K562 (cell line): ENCODE measurements around the gene HOMEZ. TPM values are rescaled to one million over a fixed set of nuclear protein-coding genes. Genes with fewer than 3 reads are reported as not detected.
"Not testable (repeated sequence)": the region's sequence is repeated elsewhere in the genome, so short reads cannot be mapped to it uniquely, and the experiment has no call there.

Source experiments
- ATAC-seq: fragments of 200-7000 bp; cut with Tn5 transposase; 3 replicates; pipeline ENCODE4 v1.9.1; 2020; ENCODE audit warnings: moderate library complexity
- BruUV-seq: library from RNA; stranded (reverse); fragments of 400-500 nt; replicated peaks from 2 replicates; lab custom pipeline; 2021; lab: Mats Ljungman, UMichigan
- CTCF ChIA-PET: fragments of 300-600 bp; formaldehyde crosslinking; extraction: SDS; loops from one replicate; lab custom pipeline; 2021; ENCODE audit warnings: low intra/inter-chr PET ratio; lab: Yijun Ruan, JAX
- POLR2A ChIA-PET: fragments of 300-600, 350-650 bp; sonication (Branson Sonifier 250); formaldehyde crosslinking; extraction: SDS; loops from one replicate; lab custom pipeline; 2021; ENCODE audit warnings: antibody characterized with exemption, inconsistent platforms; lab: Yijun Ruan, JAX
- DNase-seq, 4 experiments: peaks; one replicate each; pipeline versions ENCODE4 v3.0.0 to v3.0.0-alpha.2; 2011 to 2018; ENCODE audit warnings: low spot score in 3 of 4, mixed read lengths in 3 of 4; ENCODE audit errors: extremely low read depth in 1 of 4
- FAIRE-seq: peaks from 2 replicates; lab custom pipeline; 2011; peaks lifted over from hg19 to GRCh38; lab: Jason Lieb, UNC
- H2AFZ ChIP-seq: 2 replicates; pipeline ENCODE4 v1.6.0; 2011; ENCODE audit warnings: low read depth, low read length, control low read depth, inconsistent platforms
- H3K27ac ChIP-seq: fragments of 200-600 bp; 3 replicates; pipeline ENCODE4 v1.8.0; 2011; ENCODE audit warnings: low read depth, mild to moderate bottlenecking, control low read depth, inconsistent platforms, low read length, moderate library complexity, mixed read lengths; ENCODE audit errors: extremely low read depth
- H3K27me3 ChIP-seq, 2 experiments: fragments of 300-600 bp in 1 of 2; 2 replicates in 1 of 2; 3 replicates in 1 of 2; pipeline versions ENCODE4 v1.6.0 to v1.8.0; 2011; ENCODE audit warnings: inconsistent platforms in 2 of 2, low read length in 2 of 2, mild to moderate bottlenecking in 1 of 2, mixed read lengths in 1 of 2, moderate library complexity in 1 of 2; ENCODE audit not compliant: control insufficient read depth in 2 of 2, insufficient read depth in 2 of 2
- H3K36me3 ChIP-seq: fragments of 300-600 bp; 3 replicates; pipeline ENCODE4 v1.8.0; 2011; ENCODE audit warnings: mild to moderate bottlenecking, low read length, inconsistent platforms; ENCODE audit not compliant: control insufficient read depth, insufficient read depth
- H3K4me1 ChIP-seq, 2 experiments: fragments of 200-600 bp in 1 of 2; replicated peaks in 1 of 2; 2 replicates in 1 of 2; 3 replicates in 1 of 2; pipeline versions ENCODE4 v1.5.1 to v1.8.0; 2011; ENCODE audit warnings: inconsistent platforms in 2 of 2, low read length in 2 of 2, mild to moderate bottlenecking in 1 of 2, mixed read lengths in 1 of 2, moderate library complexity in 1 of 2; ENCODE audit not compliant: control insufficient read depth in 2 of 2, insufficient read depth in 2 of 2
- H3K4me2 ChIP-seq: 2 replicates; pipeline ENCODE4 v1.6.1; 2011; ENCODE audit warnings: low read length, control low read depth, inconsistent platforms, mixed read lengths; ENCODE audit not compliant: insufficient read depth
- H3K4me3 ChIP-seq: fragments of 200-600 bp; sonication (generic), shearing (Covaris generic); 2 replicates; pipeline ENCODE4 v1.5.1; 2016; ENCODE audit warnings: control low read depth, inconsistent platforms
- H3K79me2 ChIP-seq: fragments of 200-600 bp; 3 replicates; pipeline ENCODE4 v1.8.0; 2011; ENCODE audit warnings: low read length, inconsistent platforms; ENCODE audit not compliant: control insufficient read depth, insufficient read depth
- H3K9ac ChIP-seq, 2 experiments: 2 replicates each; pipeline versions ENCODE4 v1.6.0 to v1.6.1; 2011; ENCODE audit warnings: low read depth in 2 of 2, low read length in 2 of 2, control low read depth in 1 of 2, inconsistent platforms in 1 of 2, mild to moderate bottlenecking in 1 of 2, mixed read lengths in 1 of 2; ENCODE audit not compliant: insufficient read depth in 1 of 2
- H3K9me1 ChIP-seq: one replicate; pipeline ENCODE4 v1.6.0; 2011; ENCODE audit warnings: inconsistent platforms, mild to moderate bottlenecking, low read length, moderate library complexity; ENCODE audit not compliant: control insufficient read depth, insufficient read depth
- H3K9me3 ChIP-seq: replicated peaks from 2 replicates; pipeline ENCODE4 v1.5.1; 2011; ENCODE audit warnings: low read depth, low read length, inconsistent platforms; ENCODE audit not compliant: control insufficient read depth, insufficient read depth
- H4K20me1 ChIP-seq: replicated peaks from 2 replicates; pipeline ENCODE4 v1.6.1; 2011; ENCODE audit warnings: low read length, inconsistent platforms, mixed read lengths; ENCODE audit not compliant: control insufficient read depth, insufficient read depth
- WGBS: fragments of 100-300 bp; shearing (Covaris generic); methylation state at CpG from one replicate; pipeline ENCODE4 v1.1.6; 2016; ENCODE audit warnings: low coverage, mixed read lengths; ENCODE audit not compliant: insufficient coverage; ENCODE audit errors: missing lambda C conversion rate; 5-methylcytosine and 5-hydroxymethylcytosine counted together
- in situ Hi-C: fragments of 300-500 bp; cut with MboI; formaldehyde crosslinking; loops from 4 replicates; pipeline ENCODE4 v1.15.0; 2018; ENCODE audit warnings: inconsistent platforms, mixed read lengths
- intact Hi-C: fragments of 100-400 bp; cut with micrococcal nuclease; formaldehyde crosslinking; loops from 2 replicates; pipeline ENCODE4 v1.14.2; 2022
- polyA plus RNA-seq, 8 experiments: library from polyadenylated mRNA; depleted of rRNA in 4 of 8; stranded (reverse) in 5 of 8; unstranded in 3 of 8; fragments of >200 nt; fragmentation: Nextera tagmentation in 2 of 8; fragmentation: Illumina TruSeq in 1 of 8; extraction: Ambion mirVana in 2 of 8; extraction: Trizol in 1 of 8; gene quantifications; 2 replicates each; pipeline versions ENCODE4 v1.2.1 to v1.2.3, GENCODE V29; 2011 to 2014; ENCODE audit warnings: inconsistent platforms in 1 of 8, missing spikeins in 1 of 8
- total RNA-seq, 7 experiments: library from RNA; depleted of rRNA in 6 of 7; stranded (reverse); fragments of >200 nt in 6 of 7; fragmentation: Illumina TruSeq in 2 of 7; extraction: Trizol in 2 of 7; gene quantifications; 2 replicates each; pipeline versions ENCODE4 v1.2.1 to v1.2.3, GENCODE V29; 2011 to 2021; ENCODE audit warnings: low replicate concordance in 1 of 7
- TF ChIP-seq, protein P1 (sequence below): fragments of 450-650 bp; IDR thresholded peaks from 2 replicates; pipeline ENCODE4 v1.6.1; 2016; ENCODE audit warnings: mild to moderate bottlenecking, moderate library complexity

Gene HOMEZ
- total and polyA plus RNA-seq, 9 of the 15 experiments (the other 6 are each of a cell fraction or from before 2014, with no cell fraction given): 3.0 to 30.2 (median 16.9) TPM

GRCh38 chr14:23237772-23238594 lies 47.9 kb downstream of the HOMEZ start, which contains the start of gene RNF212B (continued):
- TF ChIP-seq, protein P1, sequence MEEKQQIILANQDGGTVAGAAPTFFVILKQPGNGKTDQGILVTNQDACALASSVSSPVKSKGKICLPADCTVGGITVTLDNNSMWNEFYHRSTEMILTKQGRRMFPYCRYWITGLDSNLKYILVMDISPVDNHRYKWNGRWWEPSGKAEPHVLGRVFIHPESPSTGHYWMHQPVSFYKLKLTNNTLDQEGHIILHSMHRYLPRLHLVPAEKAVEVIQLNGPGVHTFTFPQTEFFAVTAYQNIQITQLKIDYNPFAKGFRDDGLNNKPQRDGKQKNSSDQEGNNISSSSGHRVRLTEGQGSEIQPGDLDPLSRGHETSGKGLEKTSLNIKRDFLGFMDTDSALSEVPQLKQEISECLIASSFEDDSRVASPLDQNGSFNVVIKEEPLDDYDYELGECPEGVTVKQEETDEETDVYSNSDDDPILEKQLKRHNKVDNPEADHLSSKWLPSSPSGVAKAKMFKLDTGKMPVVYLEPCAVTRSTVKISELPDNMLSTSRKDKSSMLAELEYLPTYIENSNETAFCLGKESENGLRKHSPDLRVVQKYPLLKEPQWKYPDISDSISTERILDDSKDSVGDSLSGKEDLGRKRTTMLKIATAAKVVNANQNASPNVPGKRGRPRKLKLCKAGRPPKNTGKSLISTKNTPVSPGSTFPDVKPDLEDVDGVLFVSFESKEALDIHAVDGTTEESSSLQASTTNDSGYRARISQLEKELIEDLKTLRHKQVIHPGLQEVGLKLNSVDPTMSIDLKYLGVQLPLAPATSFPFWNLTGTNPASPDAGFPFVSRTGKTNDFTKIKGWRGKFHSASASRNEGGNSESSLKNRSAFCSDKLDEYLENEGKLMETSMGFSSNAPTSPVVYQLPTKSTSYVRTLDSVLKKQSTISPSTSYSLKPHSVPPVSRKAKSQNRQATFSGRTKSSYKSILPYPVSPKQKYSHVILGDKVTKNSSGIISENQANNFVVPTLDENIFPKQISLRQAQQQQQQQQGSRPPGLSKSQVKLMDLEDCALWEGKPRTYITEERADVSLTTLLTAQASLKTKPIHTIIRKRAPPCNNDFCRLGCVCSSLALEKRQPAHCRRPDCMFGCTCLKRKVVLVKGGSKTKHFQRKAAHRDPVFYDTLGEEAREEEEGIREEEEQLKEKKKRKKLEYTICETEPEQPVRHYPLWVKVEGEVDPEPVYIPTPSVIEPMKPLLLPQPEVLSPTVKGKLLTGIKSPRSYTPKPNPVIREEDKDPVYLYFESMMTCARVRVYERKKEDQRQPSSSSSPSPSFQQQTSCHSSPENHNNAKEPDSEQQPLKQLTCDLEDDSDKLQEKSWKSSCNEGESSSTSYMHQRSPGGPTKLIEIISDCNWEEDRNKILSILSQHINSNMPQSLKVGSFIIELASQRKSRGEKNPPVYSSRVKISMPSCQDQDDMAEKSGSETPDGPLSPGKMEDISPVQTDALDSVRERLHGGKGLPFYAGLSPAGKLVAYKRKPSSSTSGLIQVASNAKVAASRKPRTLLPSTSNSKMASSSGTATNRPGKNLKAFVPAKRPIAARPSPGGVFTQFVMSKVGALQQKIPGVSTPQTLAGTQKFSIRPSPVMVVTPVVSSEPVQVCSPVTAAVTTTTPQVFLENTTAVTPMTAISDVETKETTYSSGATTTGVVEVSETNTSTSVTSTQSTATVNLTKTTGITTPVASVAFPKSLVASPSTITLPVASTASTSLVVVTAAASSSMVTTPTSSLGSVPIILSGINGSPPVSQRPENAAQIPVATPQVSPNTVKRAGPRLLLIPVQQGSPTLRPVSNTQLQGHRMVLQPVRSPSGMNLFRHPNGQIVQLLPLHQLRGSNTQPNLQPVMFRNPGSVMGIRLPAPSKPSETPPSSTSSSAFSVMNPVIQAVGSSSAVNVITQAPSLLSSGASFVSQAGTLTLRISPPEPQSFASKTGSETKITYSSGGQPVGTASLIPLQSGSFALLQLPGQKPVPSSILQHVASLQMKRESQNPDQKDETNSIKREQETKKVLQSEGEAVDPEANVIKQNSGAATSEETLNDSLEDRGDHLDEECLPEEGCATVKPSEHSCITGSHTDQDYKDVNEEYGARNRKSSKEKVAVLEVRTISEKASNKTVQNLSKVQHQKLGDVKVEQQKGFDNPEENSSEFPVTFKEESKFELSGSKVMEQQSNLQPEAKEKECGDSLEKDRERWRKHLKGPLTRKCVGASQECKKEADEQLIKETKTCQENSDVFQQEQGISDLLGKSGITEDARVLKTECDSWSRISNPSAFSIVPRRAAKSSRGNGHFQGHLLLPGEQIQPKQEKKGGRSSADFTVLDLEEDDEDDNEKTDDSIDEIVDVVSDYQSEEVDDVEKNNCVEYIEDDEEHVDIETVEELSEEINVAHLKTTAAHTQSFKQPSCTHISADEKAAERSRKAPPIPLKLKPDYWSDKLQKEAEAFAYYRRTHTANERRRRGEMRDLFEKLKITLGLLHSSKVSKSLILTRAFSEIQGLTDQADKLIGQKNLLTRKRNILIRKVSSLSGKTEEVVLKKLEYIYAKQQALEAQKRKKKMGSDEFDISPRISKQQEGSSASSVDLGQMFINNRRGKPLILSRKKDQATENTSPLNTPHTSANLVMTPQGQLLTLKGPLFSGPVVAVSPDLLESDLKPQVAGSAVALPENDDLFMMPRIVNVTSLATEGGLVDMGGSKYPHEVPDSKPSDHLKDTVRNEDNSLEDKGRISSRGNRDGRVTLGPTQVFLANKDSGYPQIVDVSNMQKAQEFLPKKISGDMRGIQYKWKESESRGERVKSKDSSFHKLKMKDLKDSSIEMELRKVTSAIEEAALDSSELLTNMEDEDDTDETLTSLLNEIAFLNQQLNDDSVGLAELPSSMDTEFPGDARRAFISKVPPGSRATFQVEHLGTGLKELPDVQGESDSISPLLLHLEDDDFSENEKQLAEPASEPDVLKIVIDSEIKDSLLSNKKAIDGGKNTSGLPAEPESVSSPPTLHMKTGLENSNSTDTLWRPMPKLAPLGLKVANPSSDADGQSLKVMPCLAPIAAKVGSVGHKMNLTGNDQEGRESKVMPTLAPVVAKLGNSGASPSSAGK: peak; percentile 84

DNA sequence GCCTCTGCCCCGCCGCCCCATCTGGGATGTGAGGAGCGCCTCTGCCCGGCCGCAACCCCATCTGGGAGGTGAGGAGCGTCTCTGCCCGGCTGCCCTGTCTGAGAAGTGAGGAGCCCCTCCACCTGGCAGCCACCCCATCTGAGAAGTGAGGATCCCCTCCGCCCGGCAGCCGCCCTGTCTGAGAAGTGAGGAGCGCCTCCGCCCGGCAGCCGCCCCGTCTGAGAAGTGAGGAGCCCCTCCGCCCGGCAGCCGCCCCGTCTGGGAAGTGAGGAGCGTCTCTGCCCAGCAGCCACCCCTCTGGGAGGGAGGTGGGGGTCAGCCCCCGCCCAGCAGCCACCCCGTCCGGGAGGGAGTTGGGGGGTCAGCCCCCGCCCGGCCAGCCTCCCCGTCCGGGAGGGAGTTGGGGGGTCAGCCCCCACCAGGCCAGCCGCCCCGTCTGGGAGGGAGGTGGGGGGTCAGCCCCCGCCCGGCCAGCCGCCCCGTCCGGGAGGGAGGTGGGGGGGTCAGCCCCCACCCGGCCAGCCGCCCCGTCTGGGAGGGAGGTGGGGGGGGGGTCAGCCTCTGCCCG lies 53.6 kb downstream of the HOMEZ start:
- H3K36me3 ChIP-seq, CTCF ChIA-PET, H3K4me2 ChIP-seq, FAIRE-seq, H3K9me1 ChIP-seq, H3K4me3 ChIP-seq, H3K4me1 ChIP-seq, H2AFZ ChIP-seq, BruUV-seq, H3K27me3 ChIP-seq, H3K9ac ChIP-seq, DNase-seq, H4K20me1 ChIP-seq, H3K9me3 ChIP-seq, intact Hi-C loops, POLR2A ChIA-PET, in situ Hi-C loops, H3K27ac ChIP-seq, ATAC-seq, H3K79me2 ChIP-seq: not testable (repeated sequence)
- 59% methylated on average over 3 of the region's 38 CpGs for WGBS
